Left colon (tissue), 2 donors: ENCODE data around the gene RNF167. TPM values are rescaled to one million over a fixed set of nuclear protein-coding genes. Genes with fewer than 3 reads are reported as not detected.
A peak's percentile ranks its signal among the peaks of the same experiment; 100 is the strongest.

Experiments
- ATAC-seq: fragments of 200-7000 bp; cut with Tn5 transposase; one replicate; pipeline ENCODE4 v1.9.1; 2020; ENCODE audit warnings: mild to moderate bottlenecking, moderate library complexity
- DNase-seq, 2 donors: peaks; one replicate each; pipeline ENCODE4 v3.0.0-alpha.2; 2020
- intact Hi-C, 2 donors: fragments of 100-400 bp; cut with DNase I in 1 of 2; cut with micrococcal nuclease in 1 of 2; formaldehyde crosslinking; loops; one replicate each; pipeline versions ENCODE4 v1.11.2 to v1.14.0; 2022; cut with DNase I, micrococcal nuclease
- long read RNA-seq: library from polyadenylated mRNA; unstranded; transcript quantifications from one replicate; pipeline ENCODE4 v2.0.0, GENCODE V29; 2021
- total RNA-seq, 2 donors: library from RNA; stranded (reverse); fragmentation: NEBNext Ultra II Directional; extraction: Animal tissue kit (Norgen Biotek cat#: 25700); gene quantifications; one replicate each; pipeline ENCODE4 v1.2.1, GENCODE V29; 2021
- donor health status: DM: no; HTN: no; CAD: no.
- donor health status: DM: yes; HTN: yes; CAD: no.

RNF167 gene
- 100 to 1,000 TPM in 1 of 2 donors, 10 to 100 TPM in 1; 96.5 to 105 TPM for total RNA-seq
- long read RNA-seq, transcript RNF167-211 (9 exons, 1,757 nt) = major isoform, 6 of 14 reads
- long read RNA-seq, partial matches to known transcripts = 1 of 14 reads
- long read RNA-seq, other reads (novel, unspliced or antisense) = 6 of 14 reads

GRCh38 chr17:4939796-4940554, at the start of gene RNF167, which contains the start of gene SLC25A11:
RNF167 (plus strand) TSS chr17:4940268; CDS start chr17:4940910, 642 bp downstream.
SLC25A11 (minus strand) TSS chr17:4940046; CDS start chr17:4939910, 136 bp downstream.
- intact Hi-C loops = no loop called here
- ATAC-seq (peak; percentile 85), DNase-seq (peak; percentile 94 to 97)

GRCh38 chr17:4891411-4892410, 48.4 kb upstream of the RNF167 start:
- DNase-seq (no peak), ATAC-seq (no peak)
- intact Hi-C loops = no loop called here

GRCh38 chr17:4892499-4893221, 47.4 kb upstream of the RNF167 start:
- DNase-seq = no peak
- intact Hi-C loops = no loop called here
- ATAC-seq = no peak

- intact Hi-C loops = no loop called here
- ATAC-seq = no peak
- DNase-seq = no peak
These were observed 46.8 kb upstream of the RNF167 start for GRCh38 chr17:4893272-4893671.

GRCh38 chr17:4893721-4894560, 46.1 kb upstream of the RNF167 start:
- no peak for DNase-seq
- ATAC-seq = no peak
- intact Hi-C loops = no loop called here

GRCh38 chr17:4895121-4895520, 44.9 kb upstream of the RNF167 start:
- DNase-seq (no peak), ATAC-seq (no peak)
- intact Hi-C loops = no loop called here

- no peak for DNase-seq
- no peak for ATAC-seq
- intact Hi-C loops = no loop called here
These were observed 44.3 kb upstream of the RNF167 start for GRCh38 chr17:4895657-4896331.

GRCh38 chr17:4896332-4897197, 43.5 kb upstream of the RNF167 start:
- DNase-seq = no peak
- ATAC-seq = no peak
- intact Hi-C loops = no loop called here

- DNase-seq (no peak), ATAC-seq (no peak)
- intact Hi-C loops = no loop called here
These were observed 42.8 kb upstream of the RNF167 start for GRCh38 chr17:4897198-4897687.

GRCh38 chr17:4897785-4898184, 42.3 kb upstream of the RNF167 start:
- DNase-seq (no peak), ATAC-seq (no peak)
- intact Hi-C loops = no loop called here

- ATAC-seq (no peak), DNase-seq (no peak)
These were observed 41.7 kb upstream of the RNF167 start for GRCh38 chr17:4898351-4898750.

GRCh38 chr17:4898927-4899326, 41.1 kb upstream of the RNF167 start:
- intact Hi-C loops = no loop called here
- DNase-seq = no peak
- ATAC-seq = peak; percentile 4

More at GRCh38 chr17:4898351-4898750, 41.7 kb upstream of the RNF167 start:
- intact Hi-C loops = no loop called here

- ATAC-seq = peak; percentile 73
- intact Hi-C loops = no loop called here
- DNase-seq = peak; percentile 83 to 94
These were observed 40.5 kb upstream of the RNF167 start, which contains the start of gene C17orf107 for GRCh38 chr17:4899341-4900230. C17orf107 (plus strand) TSS chr17:4899536; CDS start chr17:4899763, 227 bp downstream.

- intact Hi-C loops = no loop called here
- peak; percentile 9 for ATAC-seq
- DNase-seq = peak; percentile 49 to 53
These were observed 39.6 kb upstream of the RNF167 start for GRCh38 chr17:4900231-4901107.
